ENCODE measurements around the gene TNFAIP8. TPM values are rescaled to one million over a fixed set of nuclear protein-coding genes. Genes with fewer than 3 reads are reported as not detected.

The TNFAIP8 gene
- total RNA-seq, 1 donor from 2014 or later, result 40.0 TPM

- no peak for DNase-seq (ENCODE audit: low read depth)
- no peaks in the 10 kb centered on the region for H3K27me3 ChIP-seq (ENCODE audit: control insufficient read depth, insufficient read depth, low read length)
- H3K36me3 ChIP-seq (ENCODE audit: control insufficient read depth, insufficient read depth, low read length), result no peaks in the 10 kb centered on the region
- H3K4me3 ChIP-seq (ENCODE audit: low read depth, low read length), result no peak overlapping the region
- TF ChIP-seq CTCF (IDR thresholded peaks at IDR 0.05; ENCODE audit: insufficient read depth, low read length, poor library complexity, severe bottlenecking), result no peak
These were observed 23.3 kb downstream of the TNFAIP8 start for GRCh38 chr5:119379096-119379495.

- no peak for DNase-seq (ENCODE audit: low read depth)
- Histone ChIP-seq H3K36me3 (ENCODE audit: control insufficient read depth, insufficient read depth, low read length) (no peaks in the 10 kb centered on the region), H3K27me3 (ENCODE audit: control insufficient read depth, insufficient read depth, low read length) (no peaks in the 10 kb centered on the region), H3K4me3 (ENCODE audit: low read depth, low read length) (no peak overlapping the region)
- TF ChIP-seq CTCF (IDR thresholded peaks at IDR 0.05; ENCODE audit: insufficient read depth, low read length, poor library complexity, severe bottlenecking), result no peak
These were observed 24.2 kb downstream of the TNFAIP8 start for GRCh38 chr5:119379942-119380547.

GRCh38 chr5:119382169-119382568 is 26.4 kb downstream of the TNFAIP8 start:
- H3K27me3 ChIP-seq (ENCODE audit: control insufficient read depth, insufficient read depth, low read length), result no peaks in the 10 kb centered on the region
- no peak for DNase-seq (ENCODE audit: low read depth)
- no peak overlapping the region for H3K4me3 ChIP-seq (ENCODE audit: low read depth, low read length)
- no peak for TF ChIP-seq CTCF (IDR thresholded peaks at IDR 0.05; ENCODE audit: insufficient read depth, low read length, poor library complexity, severe bottlenecking)
- H3K36me3 ChIP-seq (ENCODE audit: control insufficient read depth, insufficient read depth, low read length), result no peaks in the 10 kb centered on the region

GRCh38 chr5:119383008-119383407 is 27.2 kb downstream of the TNFAIP8 start:
- H3K36me3 ChIP-seq (ENCODE audit: control insufficient read depth, insufficient read depth, low read length), result no peaks in the 10 kb centered on the region
- DNase-seq (ENCODE audit: low read depth), result no peak
- no peaks in the 10 kb centered on the region for H3K27me3 ChIP-seq (ENCODE audit: control insufficient read depth, insufficient read depth, low read length)
- no peak for TF ChIP-seq CTCF (IDR thresholded peaks at IDR 0.05; ENCODE audit: insufficient read depth, low read length, poor library complexity, severe bottlenecking)
- no peak overlapping the region for H3K4me3 ChIP-seq (ENCODE audit: low read depth, low read length)

- H3K27me3 ChIP-seq (ENCODE audit: control insufficient read depth, insufficient read depth, low read length), result no peaks in the 10 kb centered on the region
- DNase-seq (ENCODE audit: low read depth), result no peak
- no peak for TF ChIP-seq CTCF (IDR thresholded peaks at IDR 0.05; ENCODE audit: insufficient read depth, low read length, poor library complexity, severe bottlenecking)
- no peaks in the 10 kb centered on the region for H3K36me3 ChIP-seq (ENCODE audit: control insufficient read depth, insufficient read depth, low read length)
- no peak overlapping the region for H3K4me3 ChIP-seq (ENCODE audit: low read depth, low read length)
These were observed 29.3 kb downstream of the TNFAIP8 start for GRCh38 chr5:119385136-119385535.

GRCh38 chr5:119385536-119386128 is 29.8 kb downstream of the TNFAIP8 start:
- no peak overlapping the region for H3K4me3 ChIP-seq (ENCODE audit: low read depth, low read length)
- no peaks in the 10 kb centered on the region for H3K36me3 ChIP-seq (ENCODE audit: control insufficient read depth, insufficient read depth, low read length)
- TF ChIP-seq CTCF (IDR thresholded peaks at IDR 0.05; ENCODE audit: insufficient read depth, low read length, poor library complexity, severe bottlenecking), result no peak
- H3K27me3 ChIP-seq (ENCODE audit: control insufficient read depth, insufficient read depth, low read length), result no peaks in the 10 kb centered on the region
- no peak for DNase-seq (ENCODE audit: low read depth)
